Measurements from ENCODE around the gene ANXA6. TPM values are rescaled to one million over a fixed set of nuclear protein-coding genes. Genes with fewer than 3 reads are reported as not detected.

The ANXA6 gene
- total and polyA plus RNA-seq, 10 of the 15 experiments (the other 5 are each of a cell fraction or from before 2014, with no cell fraction given): 44.0 to 571 (median 465) TPM

GRCh38 chr5:151178777-151179488 lies 21.4 kb upstream of the ANXA6 start:
- POLR2A ChIA-PET: no interaction called here
- no peak overlapping the region for H3K27ac ChIP-seq (ENCODE audit: control insufficient read depth, insufficient read depth)
- FAIRE-seq (no peak), ATAC-seq (no peak; the same call in 2 of the 3 replicates), DNase-seq (ENCODE audit: low read depth, low spot score) (no peak)
- in situ Hi-C loops (cut with MboI) (no loop called here), intact Hi-C loops (cut with micrococcal nuclease; ENCODE audit: unreplicated experiment) (no loop called here)
- H3K79me2 ChIP-seq (ENCODE audit: control insufficient read depth, insufficient read depth, low read length): no peaks in the 10 kb centered on the region
- no peaks in the 10 kb centered on the region for H3K27me3 ChIP-seq (replicated peaks in 1 of 2; ENCODE audit: control insufficient read depth in 2 of 2, insufficient read depth in 2 of 2, low read length in 1 of 2)
- H3K9me3 ChIP-seq (replicated peaks; ENCODE audit: control insufficient read depth, insufficient read depth, low read length): no peaks in the 10 kb centered on the region
- H3K4me2 ChIP-seq (ENCODE audit: control insufficient read depth, insufficient read depth): no peak overlapping the region
- no peaks in the 10 kb centered on the region for H3K4me1 ChIP-seq (ENCODE audit: control insufficient read depth, insufficient read depth, low read length)
- CTCF ChIA-PET: interaction anchor here (0.6 to 5.1 kb wide), 5 partner anchors 9 to 131 kb away, joined by 3 to 29 read pairs (median 5); no protein-coding TSS in a partner anchor
- BruUV-seq (replicated peaks): no TSS peak
- no peak overlapping the region for H2AFZ ChIP-seq (ENCODE audit: control insufficient read depth, low read depth, low read length)
- WGBS (ENCODE audit: insufficient coverage, insufficient replicate concordance, low lambda C conversion rate, missing lambda C conversion rate): 100% methylated on average over 5 of the region's 5 CpGs
- no peak overlapping the region for H3K9ac ChIP-seq (ENCODE audit: control insufficient read depth, insufficient read depth, low read length)
- SMC1A ChIA-PET (ENCODE audit: uncharacterized antibody, unreplicated experiment): interaction anchor here (2.3 kb wide), 1 partner anchor 14 kb away, joined by 12 read pairs; no protein-coding TSS in a partner anchor
- TF ChIP-seq KDM1A (IDR thresholded peaks at IDR 0.05; ENCODE audit: borderline replicate concordance) (no peak), POLR2A (IDR thresholded peaks at IDR 0.05; ENCODE audit: low read depth, low read length) (peak; percentile 27; the same call in 1 of the 2 replicates), RB1 (IDR thresholded peaks at IDR 0.05; ENCODE audit: borderline replicate concordance) (no peak), CTCF (IDR thresholded peaks at IDR 0.05 in 2 of 3, conservative IDR thresholded peaks at IDR 0.05 in 1 of 3; ENCODE audit: control insufficient read depth in 2 of 3, extremely low read depth in 1 of 3, insufficient read depth in 1 of 3, low read depth in 3 of 3, low read length in 3 of 3) (0 out of 6 replicates have a peak, but pooled peaks of 1 of the 3 experiments have one; percentile 3)
- H3K4me3 ChIP-seq: no peak overlapping the region
- RAD21 ChIA-PET (ENCODE audit: unreplicated experiment): no interaction called here
- no peaks in the 10 kb centered on the region for H4K20me1 ChIP-seq (ENCODE audit: control insufficient read depth, insufficient read depth)
- H3K36me3 ChIP-seq (ENCODE audit: control insufficient read depth in 2 of 2, insufficient read depth in 2 of 2, low read length in 1 of 2): peaks cover 12 to 15% of the 10 kb centered on the region in 2 experiments
